Thoracic aorta (tissue), 2 donors: ENCODE results near the gene ABCC8. TPM values are rescaled to one million over a fixed set of nuclear protein-coding genes. Genes with fewer than 3 reads are reported as not detected.

Source experiments
- ATAC-seq: fragments of 150-250 bp; one replicate; pipeline ENCODE4 v1.8.0; 2017; ENCODE audit warnings: low read depth; ENCODE audit not compliant: insufficient number of reproducible peaks, low FRiP score
- DNase-seq: peaks from one replicate; pipeline ENCODE4 v3.0.0-alpha.2; 2020; ENCODE audit warnings: low spot score
- H3K27ac ChIP-seq, 2 donors: fragments of 200-600 bp; sonication (generic); 1 replicate in 1 of 2; 2 replicates in 1 of 2; pipeline ENCODE4 v1.5.1; 2016; ENCODE audit warnings: mild to moderate bottlenecking in 2 of 2, moderate library complexity in 2 of 2
- H3K27me3 ChIP-seq: fragments of 200-600 bp; sonication (generic); replicated peaks from 2 replicates; pipeline ENCODE4 v1.6.0; 2016; ENCODE audit warnings: mild to moderate bottlenecking; ENCODE audit not compliant: insufficient read depth
- H3K36me3 ChIP-seq: fragments of 200-600 bp; sonication (generic); one replicate; pipeline ENCODE4 v1.5.1; 2016
- H3K4me1 ChIP-seq, 2 donors: fragments of 200-600 bp; sonication (generic); 1 replicate in 1 of 2; 2 replicates in 1 of 2; pipeline versions ENCODE4 v1.5.1 to v1.6.0; 2016; ENCODE audit warnings: low read depth in 2 of 2, mild to moderate bottlenecking in 1 of 2; ENCODE audit not compliant: control insufficient read depth in 1 of 2
- H3K4me3 ChIP-seq: fragments of 200-600 bp; sonication (generic); 2 replicates; pipeline ENCODE4 v1.5.1; 2016; ENCODE audit warnings: mild to moderate bottlenecking
- H3K9me3 ChIP-seq: fragments of 200-600 bp; sonication (generic); 2 replicates; pipeline ENCODE4 v1.5.1; 2016
- CTCF ChIP-seq: fragments of 200-600 bp; sonication (generic); IDR thresholded peaks from one replicate; pipeline ENCODE4 v1.5.1; 2019; ENCODE audit warnings: antibody characterized with exemption
- total RNA-seq, 2 donors: library from RNA; depleted of rRNA; stranded (reverse); fragments of >200 nt; gene quantifications; one replicate each; pipeline versions ENCODE4 v1.1.0 to v1.2.3, GENCODE V29; 2016

ABCC8 gene
- total RNA-seq, 2 donors from 2014 or later: 0.42 to 13.9 TPM

- DNase-seq (no peak), ATAC-seq (no peak)
Observed at GRCh38 chr11:17445240-17445795, 31.3 kb downstream of the ABCC8 start.

GRCh38 chr11:17443926-17444690, 32.5 kb downstream of the ABCC8 start:
- no peak overlapping the region for H3K4me3 ChIP-seq
- no peaks in the 10 kb centered on the region for H3K36me3 ChIP-seq
- H3K27ac ChIP-seq: no peak overlapping the region
- H3K27me3 ChIP-seq: no peaks in the 10 kb centered on the region
- no peaks in the 10 kb centered on the region for H3K4me1 ChIP-seq
- ATAC-seq (no peak), DNase-seq (no peak)
- no peak for TF ChIP-seq CTCF
- no peaks in the 10 kb centered on the region for H3K9me3 ChIP-seq

More at GRCh38 chr11:17445240-17445795, 31.3 kb downstream of the ABCC8 start:
- H3K27ac ChIP-seq: no peak overlapping the region
- no peaks in the 10 kb centered on the region for H3K4me1 ChIP-seq
- TF ChIP-seq CTCF: no peak
- no peaks in the 10 kb centered on the region for H3K27me3 ChIP-seq
- H3K9me3 ChIP-seq: no peaks in the 10 kb centered on the region
- no peaks in the 10 kb centered on the region for H3K36me3 ChIP-seq
- no peak overlapping the region for H3K4me3 ChIP-seq

- no peaks in the 10 kb centered on the region for H3K9me3 ChIP-seq
- no peaks in the 10 kb centered on the region for H3K4me1 ChIP-seq
- no peak overlapping the region for H3K27ac ChIP-seq
- no peaks in the 10 kb centered on the region for H3K36me3 ChIP-seq
- ATAC-seq (no peak), DNase-seq (no peak)
- H3K4me3 ChIP-seq: no peak overlapping the region
- TF ChIP-seq CTCF: no peak
- no peaks in the 10 kb centered on the region for H3K27me3 ChIP-seq
Observed at GRCh38 chr11:17443423-17443822, 33.2 kb downstream of the ABCC8 start.

- H3K9me3 ChIP-seq: no peaks in the 10 kb centered on the region
- H3K36me3 ChIP-seq: no peaks in the 10 kb centered on the region
- ATAC-seq: no peak
- no peak overlapping the region for H3K4me3 ChIP-seq
- no peaks in the 10 kb centered on the region for H3K27me3 ChIP-seq
- DNase-seq: no peak
- H3K27ac ChIP-seq: no peak overlapping the region
- no peak for TF ChIP-seq CTCF
- no peaks in the 10 kb centered on the region for H3K4me1 ChIP-seq
Observed at GRCh38 chr11:17443000-17443399, 33.6 kb downstream of the ABCC8 start.

GRCh38 chr11:17439316-17439782, 37.3 kb downstream of the ABCC8 start:
- no peaks in the 10 kb centered on the region for H3K9me3 ChIP-seq
- no peaks in the 10 kb centered on the region for H3K27me3 ChIP-seq
- DNase-seq (no peak), ATAC-seq (no peak)
- H3K4me3 ChIP-seq: no peak overlapping the region
- H3K4me1 ChIP-seq: no peaks in the 10 kb centered on the region
- TF ChIP-seq CTCF: no peak
- no peaks in the 10 kb centered on the region for H3K36me3 ChIP-seq
- no peak overlapping the region for H3K27ac ChIP-seq
